ENCODE data around the gene PEPD.

Gene PEPD

DNA sequence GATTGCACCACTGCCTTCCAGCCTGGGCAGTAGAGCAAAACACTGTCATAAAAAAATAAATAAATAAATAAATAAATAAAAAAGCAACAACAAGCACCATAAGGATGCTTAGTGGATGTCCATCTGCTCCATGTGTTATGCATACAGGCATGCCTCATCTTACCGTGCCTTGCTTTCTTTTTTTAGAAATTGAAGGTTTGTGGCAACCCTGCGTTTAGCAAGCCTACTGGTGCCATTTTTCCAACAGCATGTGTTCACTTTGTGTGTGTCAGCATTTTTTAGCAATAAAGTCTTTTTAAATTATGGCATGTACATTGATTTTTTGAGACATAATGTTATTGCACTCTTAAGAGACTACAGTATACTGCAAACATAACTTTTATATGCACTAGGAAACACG, 68.3 kb downstream of the PEPD start:
- DNase-seq, result no peak

DNA sequence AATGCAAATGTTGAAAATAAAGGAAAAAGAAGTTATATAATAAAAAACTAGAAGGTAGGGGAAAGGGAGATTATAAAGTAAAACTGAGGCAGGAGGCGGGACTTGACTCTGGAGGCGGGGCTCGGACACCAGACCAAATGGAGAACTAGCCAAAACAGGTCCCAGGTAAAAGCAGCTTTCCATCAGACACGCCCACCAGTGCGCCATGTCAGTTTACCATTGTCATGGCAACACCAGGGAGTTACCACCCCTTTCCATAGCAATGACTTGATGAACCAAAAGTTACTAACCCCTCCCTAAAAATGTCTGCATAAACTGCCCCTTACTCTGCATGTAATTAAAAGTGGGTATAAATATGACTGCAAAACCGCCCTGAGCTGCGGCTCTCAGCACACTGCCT, 70.9 kb downstream of the PEPD start:
- no peak for DNase-seq

DNA sequence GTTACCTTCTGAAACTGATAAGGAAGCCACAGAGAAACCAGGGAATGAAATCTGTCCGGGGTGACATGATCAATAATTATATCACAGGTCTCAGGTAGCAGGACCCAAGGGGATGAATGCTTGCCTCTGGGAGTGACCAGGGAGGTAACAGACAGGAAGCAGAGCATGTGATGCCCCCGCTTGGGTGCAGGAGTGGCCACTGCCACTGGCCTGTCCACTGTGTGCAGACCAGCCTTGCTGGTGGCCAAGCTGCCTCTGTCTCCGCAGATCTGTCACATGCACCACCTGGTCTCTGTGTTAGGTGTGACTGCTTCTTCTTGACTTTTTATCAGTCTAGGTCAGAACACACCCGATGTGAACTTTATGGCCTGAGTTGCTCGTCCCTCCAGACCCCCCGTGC, 71.8 kb downstream of the PEPD start:
- DNase-seq, result no peak

DNA sequence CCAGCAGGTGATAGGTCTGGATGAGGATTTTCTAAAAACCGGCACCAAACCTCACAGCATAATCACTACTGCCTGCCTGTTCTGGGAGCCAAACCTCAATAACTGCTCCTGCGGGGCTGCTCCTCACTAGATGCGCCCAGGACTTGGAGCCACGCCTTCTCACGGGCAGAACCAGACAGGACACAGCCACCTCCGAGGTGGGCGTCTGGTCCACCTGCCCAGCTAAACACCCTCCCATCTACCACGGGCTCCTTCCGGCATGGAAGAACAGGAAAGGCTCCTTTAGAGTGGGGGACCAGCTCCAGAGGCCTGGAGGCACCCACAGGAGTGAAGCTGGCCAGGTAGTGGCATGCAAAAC, 73.5 kb downstream of the PEPD start:
- DNase-seq, result no peak

GRCh38 chr19:33447336-33448158, 74.0 kb downstream of the PEPD start:
- no peak for DNase-seq

DNA sequence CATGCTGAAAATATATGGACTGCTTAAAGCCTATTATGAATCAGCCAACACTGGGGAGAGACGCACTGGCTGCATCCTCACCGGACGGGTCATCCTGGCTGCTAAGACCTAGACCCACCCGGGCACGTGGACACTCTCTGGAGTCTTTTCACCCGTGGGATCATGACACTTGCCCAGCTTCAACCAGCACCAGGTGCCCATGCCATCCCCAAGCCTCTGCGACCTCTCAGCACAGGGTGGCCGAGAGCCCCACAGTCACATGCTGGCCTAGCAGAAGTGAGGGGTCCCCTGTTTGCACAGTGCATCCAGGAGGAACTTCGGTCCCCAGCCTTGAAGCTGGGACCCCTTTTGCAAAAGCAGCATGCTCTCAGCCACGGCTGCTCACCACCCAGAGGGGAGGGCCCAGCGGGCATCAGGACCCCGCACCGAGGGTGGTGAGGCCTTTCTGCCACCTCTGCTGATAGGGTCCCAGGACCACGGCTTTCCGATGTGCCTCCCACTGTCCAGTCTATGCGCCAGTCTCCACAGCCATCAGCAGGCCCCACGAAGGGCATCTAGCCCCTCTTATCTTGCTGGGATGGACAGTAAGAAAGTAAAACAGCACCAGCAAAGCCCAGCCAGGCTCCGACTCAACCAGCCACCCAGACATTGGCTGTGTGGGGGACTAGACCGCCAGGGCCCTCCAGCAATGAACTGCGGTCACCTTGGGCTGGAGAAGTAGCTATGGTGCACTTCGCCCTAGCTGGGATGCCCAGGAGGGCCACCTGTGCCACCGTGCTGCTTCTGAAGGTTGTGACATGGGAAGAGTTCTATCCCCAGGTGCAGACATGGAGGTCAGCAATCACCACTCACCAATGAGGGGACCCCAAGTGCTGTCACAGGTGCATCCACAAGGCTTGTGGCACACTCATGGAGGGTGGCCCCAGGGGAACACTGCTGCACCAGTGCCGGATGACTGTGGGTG, 75.0 kb downstream of the PEPD start:
- no peak for DNase-seq

DNA sequence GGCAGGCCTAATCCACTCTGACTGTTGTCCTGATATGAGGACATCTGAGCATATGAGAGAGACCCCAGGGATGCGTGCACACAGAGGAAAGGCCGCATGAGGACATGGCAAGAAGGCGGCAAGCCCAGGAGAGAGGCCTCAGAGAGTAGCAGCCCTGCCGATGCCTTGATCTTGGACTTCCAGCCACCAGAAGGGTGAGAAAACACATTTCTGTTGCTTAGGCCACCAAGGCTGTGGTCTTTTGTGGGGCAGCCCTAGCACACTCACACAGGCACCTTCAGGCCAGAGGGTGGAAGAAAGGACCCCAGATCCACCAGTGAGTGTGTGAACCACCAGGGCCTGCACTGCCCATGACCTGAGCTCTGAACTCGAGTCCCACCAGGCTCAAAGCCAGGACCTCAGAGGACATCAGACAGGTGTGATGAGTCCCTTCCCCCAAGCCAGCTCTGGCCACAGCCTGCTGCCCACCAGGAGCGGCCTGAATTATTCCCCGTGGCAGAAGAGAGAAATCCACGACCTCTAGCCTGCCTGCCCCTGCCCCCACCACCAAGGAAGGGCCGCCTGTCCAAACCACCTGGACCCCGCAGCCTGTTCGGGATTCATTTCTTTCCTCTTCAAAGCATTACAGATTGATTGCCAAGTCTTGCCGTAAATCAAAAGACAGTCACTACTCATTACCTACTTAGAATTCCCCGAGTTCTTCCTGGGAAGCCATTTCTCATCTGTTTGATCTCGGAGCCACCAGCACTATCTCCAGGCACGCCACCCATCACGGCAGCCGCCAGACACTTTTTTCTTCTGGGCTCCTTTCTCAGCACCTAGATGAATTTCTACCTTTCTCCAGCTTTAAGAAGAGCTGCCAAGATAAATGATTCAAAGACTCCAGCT, 75.9 kb downstream of the PEPD start:
- DNase-seq, result no peak

GRCh38 chr19:33444562-33445441, 76.8 kb downstream of the PEPD start:
- DNase-seq, result no peak

DNA sequence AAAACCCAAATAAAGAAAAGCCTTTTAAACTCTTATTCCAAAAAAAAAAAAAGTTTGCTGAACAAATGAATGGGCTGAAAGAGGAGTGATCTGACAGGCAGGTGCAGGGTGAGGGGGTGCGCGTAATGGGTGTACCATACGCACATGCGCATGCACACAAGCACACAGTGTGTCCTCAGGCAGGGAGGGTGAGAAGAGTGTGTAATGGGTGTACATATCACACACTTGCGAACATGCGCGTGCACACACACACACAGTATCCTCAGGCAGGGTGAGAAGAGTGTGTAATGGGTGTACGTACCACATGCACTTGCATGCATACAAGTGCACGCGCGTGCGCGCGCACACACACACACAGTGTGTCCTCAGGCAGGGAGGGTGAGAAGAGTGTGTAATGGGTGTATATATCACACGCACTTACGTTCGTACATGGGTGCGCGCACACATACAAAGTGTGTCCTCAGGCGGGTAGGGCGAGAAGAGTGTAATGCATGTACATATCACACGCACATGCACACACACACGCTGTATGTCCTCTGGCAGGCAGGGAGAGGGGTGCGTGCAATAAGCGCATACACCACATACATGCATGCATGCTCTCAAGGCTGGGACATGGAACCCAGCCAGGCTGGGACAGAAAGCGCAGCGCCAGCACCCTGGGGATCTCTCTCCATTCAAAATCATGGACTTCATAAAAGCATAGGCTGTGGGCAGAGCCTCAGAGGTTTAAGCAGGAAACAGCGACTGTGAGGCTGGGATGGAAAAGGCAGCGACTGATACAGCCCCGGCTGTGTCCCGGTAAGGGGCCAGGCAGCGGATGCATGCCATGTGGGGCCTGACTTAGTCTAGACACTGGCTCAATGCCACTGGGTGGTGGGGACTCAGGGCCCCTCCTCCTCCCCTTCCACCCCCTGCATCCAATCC, 77.7 kb downstream of the PEPD start:
- DNase-seq, result no peak

GRCh38 chr19:33442706-33443105, 78.9 kb downstream of the PEPD start:
- DNase-seq, result no peak

GRCh38 chr19:33441828-33442227, 79.8 kb downstream of the PEPD start:
- no peak for DNase-seq

GRCh38 chr19:33441277-33441699, 80.3 kb downstream of the PEPD start:
- no peak for DNase-seq

DNA sequence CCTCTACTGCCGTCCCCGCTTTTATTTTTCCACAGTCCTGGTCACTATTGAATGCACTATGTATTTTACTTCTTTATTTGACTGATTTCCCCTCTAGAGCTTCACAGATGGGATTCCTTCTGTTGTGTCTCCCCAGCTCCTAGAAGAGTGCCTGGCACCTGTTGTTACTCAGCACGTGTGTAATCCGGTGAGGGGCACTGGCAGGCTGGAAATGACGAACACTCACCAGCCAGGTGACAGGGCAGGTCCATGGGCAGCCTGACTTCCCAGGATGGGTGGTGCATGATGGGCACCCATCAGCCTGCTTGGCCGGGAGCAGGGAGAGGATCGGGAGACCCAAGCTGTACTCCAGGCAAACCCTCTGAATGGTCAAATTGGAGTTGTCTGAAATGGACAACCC, 80.9 kb downstream of the PEPD start:
- no peak for DNase-seq

- no peak for DNase-seq
These were observed 81.3 kb downstream of the PEPD start for GRCh38 chr19:33440241-33440640.

DNA sequence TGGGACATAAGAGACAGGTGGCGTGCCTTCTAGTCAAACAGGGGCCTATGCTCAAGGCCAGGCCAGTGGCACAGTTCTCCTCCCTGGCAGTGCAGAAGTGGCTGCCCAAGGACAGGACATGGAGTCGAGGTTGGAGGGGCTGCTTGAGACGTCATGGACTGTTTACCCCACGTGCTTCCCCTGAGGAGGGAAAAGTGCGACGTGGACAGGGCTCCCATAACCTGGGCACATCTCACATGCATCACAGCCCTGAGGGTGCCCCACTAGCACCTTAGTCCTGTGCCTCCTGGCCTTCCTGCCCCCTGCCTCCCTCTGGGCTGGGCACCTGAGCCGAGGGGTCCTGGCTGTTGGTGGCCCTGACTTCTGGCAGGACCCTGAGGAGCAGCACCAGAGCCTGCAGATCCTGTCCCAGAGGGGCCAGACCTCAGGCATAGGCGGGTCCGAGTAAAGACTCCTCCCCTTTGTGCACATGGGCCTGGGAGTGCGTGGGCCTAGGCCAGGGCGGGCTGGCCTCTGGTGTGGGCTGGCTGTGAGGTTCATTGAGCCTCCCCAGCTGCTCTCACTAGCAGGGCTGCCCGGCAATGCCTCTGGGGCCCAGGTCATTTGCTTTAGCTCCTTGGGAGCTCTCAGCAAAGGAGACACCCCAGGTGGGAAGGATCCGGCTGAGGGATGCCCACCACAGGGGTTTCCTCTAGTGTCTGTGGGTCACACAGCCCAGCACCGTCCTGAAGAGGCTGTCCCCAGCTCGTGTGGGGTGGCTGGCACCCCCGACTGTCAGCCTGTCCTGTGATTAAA, 82.4 kb downstream of the PEPD start:
- DNase-seq, result no peak

DNA sequence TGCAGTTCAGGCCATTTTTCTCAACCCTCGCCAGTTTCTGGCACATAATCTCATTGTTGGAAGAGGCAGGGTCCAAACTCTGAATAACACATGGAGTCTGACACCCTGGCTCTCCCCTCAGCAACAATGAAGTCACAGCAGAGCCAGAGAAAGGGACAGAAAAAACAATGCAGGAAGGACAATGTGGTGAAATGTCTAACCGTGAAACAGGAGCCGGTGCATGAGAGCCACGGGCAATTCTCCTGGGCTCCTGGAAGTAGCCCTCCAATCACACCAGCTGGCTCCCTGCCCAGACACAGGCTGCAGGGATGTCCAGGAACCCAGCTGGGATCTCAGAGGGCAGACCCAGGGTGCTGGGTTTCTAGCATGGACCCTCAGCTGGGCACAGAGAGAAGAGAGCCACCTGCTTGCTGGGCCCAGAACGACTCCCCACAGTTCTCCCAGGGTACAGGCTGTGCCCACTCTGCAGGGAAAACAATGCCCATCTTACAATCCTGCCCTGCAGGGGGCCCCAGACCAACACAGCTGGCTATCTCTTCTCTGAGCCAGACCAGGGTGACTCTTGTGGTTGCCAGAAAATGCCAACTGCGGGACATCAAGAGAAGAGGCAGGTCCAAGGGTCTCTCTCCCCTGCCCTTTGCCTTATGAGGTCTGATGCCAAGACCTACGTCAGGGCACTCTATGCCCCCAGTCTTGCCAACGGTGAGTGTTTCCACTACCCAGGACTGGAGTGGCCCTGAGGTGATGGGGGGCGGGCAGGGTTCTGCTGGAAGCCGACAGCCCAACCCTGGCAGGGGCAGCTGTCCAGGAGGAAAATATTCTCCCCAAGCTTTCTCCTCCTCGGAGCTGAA, 83.5 kb downstream of the PEPD start:
- DNase-seq, result no peak

- DNase-seq, result no peak
These were observed 84.2 kb downstream of the PEPD start for GRCh38 chr19:33437393-33437820.

DNA sequence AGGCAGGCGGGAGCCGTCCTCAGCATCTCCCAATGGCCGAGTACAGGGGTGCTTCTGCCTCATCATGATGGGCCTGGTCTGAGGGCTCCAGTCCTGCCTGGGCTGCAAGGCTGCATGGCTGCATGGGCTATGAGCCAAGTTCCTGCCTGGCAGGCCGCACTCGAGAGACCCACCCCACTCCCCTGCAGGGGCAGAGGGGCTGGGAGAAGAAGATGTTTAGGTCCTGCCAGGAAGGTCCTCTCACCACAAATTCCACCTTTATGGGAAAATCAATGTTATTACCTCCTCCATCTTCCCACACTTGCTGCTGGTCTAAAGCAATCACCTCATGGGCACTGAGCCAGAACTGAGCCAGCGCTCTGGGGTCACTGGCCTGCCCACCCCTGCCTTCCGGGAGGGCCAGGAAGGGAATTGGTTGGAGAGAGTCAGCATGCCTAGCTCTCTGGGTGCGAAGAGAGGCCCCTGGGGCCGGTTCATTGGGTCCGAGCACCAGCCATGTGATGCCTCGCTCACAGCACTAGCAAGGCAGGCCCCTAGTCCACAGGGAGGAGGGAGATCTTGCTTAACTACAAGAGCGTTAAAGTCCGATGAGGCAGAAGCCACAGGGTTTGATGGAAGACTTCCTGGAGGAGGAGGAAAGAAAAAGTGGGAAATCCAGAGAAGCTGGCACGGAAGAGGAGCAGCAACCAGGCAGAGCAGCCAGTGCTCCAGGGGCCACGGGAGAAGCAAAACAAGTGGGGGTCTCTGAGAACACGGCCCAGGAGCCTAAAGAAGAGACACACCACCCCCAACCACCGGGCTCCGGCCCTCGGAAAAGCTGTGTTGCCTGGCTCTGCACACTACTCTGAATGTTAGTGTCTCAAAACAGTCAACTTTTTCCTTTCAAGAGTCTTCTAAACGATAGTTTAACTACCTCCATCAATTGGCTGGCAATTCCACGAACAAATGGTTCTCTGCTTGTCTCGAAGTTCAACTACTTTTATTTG, 84.9 kb downstream of the PEPD start:
- no peak for DNase-seq

Data from DMS53 (cell line).